ENCODE data around the gene CADM3.

Gene CADM3, protein sequence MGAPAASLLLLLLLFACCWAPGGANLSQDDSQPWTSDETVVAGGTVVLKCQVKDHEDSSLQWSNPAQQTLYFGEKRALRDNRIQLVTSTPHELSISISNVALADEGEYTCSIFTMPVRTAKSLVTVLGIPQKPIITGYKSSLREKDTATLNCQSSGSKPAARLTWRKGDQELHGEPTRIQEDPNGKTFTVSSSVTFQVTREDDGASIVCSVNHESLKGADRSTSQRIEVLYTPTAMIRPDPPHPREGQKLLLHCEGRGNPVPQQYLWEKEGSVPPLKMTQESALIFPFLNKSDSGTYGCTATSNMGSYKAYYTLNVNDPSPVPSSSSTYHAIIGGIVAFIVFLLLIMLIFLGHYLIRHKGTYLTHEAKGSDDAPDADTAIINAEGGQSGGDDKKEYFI

DNA sequence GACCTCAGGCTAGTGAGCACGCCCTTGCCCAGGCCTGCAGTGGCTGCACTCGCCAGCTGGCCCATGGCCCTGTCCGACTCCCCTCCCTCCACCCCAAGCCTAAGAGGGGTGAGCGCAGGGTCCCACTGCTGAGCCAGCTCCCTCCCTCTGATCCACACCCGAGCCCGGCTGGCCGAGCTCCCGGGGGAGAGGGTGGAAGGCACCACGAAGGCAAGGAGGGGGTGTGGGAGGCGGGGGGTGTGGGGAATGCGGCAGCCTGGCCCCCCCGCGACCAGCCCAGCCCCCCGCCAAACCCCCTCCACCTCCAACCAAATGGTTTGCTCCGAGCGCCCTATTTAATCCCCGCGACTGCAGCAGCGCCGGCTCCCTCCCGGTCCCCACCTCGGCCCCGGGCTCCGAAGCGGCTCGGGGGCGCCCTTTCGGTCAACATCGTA lies at the start of gene CADM3:
CADM3 (plus strand) TSS at position 362 of the 434 bp plus-strand sequence. CDS start 151 bp downstream, outside the sequence.
- DNase-seq = no peak

DNA sequence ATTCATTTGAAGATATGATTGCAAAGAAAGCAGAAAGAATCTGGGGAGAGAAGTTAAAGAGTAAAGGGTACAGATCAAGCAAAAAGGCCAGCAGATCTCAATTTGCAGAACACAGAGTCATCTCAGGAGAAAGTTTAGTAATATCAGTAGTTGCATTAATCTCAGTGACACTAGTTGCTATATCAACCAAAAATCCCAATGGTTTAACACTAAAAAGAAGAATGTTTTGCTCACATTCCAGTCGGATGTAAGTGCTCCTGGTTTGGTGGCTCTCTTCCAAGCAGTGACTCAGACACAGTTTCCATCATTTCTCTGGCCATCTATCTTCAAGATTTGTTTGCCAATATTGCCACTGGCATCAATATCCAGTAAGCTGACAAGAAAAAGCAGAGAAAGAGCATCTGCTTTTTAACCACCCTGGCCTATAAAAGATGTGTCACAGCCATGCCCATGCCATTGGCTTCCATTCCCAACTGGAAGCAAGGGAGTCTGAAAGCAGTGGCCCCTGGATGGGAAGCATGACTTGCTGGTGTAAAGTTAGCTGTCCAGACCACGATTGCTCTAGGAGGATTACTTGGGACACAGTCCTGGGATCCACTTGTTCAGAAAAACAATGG lies 49.3 kb upstream of the CADM3 start:
- DNase-seq = peak; percentile 24

DNA sequence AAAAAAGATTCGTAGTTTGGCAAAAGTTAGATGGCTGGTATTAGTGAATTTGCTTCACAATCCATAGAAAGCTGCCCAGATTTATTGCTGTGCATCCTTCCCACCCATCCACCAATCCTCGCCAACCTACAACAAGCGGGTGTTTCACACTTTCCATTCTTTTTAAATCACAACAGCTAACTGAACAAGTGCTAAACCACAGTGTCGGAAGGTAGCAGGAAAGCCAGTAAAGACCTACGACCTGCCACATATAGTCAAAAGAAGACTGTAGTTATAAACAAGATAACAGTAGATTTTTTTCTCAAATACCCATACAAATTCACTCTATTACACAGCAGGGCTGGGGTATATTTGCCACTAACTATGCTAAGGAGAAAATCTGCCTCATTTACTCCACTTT lies 47.8 kb upstream of the CADM3 start:
- DNase-seq = no peak

DNA sequence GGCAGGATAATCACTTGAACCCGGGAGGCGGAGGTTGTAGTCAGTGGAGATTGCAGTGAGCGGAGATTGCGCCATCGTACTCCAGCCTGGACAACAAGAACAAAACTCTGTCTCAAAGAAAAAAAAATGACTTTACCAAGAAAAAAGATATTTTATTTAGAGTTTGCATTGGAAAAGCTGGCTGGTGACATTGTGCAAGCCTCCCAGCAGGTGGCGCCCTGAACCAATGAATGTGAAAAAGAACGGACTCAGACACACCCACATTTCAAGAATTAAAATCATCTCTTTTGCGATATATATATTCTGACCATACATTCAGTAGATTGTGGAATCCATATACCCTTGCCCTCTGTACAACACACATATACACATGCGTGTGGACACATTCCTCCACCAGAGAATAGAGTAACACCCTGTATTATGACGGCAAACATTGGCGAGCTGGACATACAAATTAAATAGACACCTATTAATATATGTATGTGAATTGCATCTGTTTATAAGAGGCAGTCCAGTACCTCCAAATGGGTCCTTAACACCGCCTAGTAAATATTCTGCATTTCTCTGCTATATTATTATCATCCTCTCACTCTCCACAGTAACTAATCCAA lies 39.0 kb upstream of the CADM3 start:
- peak; percentile 36 for DNase-seq

DNA sequence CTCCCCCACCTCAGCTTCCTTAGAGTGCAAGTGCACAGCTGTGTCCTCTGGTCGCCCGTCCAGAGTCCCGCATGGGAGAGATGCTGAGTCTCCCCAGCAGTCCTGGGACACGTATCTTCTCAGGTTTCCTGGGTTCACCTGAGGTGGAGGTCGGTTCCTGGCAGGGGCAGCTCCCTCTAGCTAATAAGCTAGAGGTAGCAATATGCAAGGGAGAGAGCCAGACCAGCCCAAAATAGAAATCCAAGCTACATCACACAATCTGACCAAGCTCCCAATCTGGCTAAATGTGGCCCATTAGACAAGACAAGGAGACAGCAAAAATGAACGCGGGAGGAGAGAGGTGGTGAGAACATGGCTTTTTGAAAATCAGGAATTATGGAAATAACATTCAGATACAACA lies 30.9 kb upstream of the CADM3 start:
- no peak for DNase-seq

DNA sequence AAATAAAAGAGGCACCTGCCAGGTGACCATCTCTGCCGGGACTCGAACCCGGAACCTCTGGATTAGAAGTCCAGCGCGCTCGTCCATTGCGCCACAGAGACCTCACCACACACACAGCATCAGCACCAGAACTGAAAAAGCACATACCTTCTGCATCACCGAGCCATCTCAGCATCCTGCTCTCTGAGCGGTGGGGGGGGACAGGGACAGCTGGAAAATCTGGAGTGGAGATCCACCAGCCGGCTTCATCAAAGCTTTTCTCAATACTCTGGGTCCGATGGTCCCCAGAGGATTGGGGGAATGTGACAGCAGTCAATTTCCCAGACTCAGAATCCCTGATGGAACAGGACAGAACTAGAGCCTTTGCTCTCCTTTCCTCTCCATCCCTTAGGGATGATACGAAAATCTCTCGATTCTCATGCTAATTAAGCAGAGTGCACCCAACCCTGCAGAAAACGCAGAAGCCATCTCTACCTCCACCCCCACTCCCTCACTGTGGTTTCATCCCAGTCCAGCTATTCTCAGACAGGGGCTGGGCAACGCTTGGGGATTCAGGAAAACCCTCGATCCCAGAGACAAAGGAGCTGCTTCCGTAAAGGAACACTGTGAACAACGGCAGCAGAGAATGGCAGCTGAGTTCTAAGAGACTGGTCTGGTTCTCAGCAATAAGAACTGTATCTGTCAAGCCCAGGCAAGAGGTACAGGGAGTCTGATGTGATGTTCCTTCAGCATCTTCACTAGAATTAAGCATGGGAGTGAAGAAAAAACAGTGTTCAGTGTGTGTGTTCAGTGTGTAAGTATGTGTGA lies 29.6 kb upstream of the CADM3 start:
- DNase-seq = no peak

DNA sequence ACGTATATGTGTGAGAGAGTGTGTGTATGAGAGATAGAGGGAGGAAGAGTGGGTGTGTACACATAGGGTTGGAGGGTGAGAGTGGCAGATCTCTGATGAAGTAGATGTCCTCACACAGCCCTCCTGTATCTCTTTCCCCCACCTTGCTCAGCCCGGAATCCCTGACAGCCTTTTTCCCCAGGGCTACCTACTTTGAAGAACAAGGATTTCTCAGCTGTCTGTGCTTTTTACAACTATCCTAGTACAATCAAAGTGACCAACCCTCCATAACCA lies 29.1 kb upstream of the CADM3 start:
- DNase-seq = no peak

DNA sequence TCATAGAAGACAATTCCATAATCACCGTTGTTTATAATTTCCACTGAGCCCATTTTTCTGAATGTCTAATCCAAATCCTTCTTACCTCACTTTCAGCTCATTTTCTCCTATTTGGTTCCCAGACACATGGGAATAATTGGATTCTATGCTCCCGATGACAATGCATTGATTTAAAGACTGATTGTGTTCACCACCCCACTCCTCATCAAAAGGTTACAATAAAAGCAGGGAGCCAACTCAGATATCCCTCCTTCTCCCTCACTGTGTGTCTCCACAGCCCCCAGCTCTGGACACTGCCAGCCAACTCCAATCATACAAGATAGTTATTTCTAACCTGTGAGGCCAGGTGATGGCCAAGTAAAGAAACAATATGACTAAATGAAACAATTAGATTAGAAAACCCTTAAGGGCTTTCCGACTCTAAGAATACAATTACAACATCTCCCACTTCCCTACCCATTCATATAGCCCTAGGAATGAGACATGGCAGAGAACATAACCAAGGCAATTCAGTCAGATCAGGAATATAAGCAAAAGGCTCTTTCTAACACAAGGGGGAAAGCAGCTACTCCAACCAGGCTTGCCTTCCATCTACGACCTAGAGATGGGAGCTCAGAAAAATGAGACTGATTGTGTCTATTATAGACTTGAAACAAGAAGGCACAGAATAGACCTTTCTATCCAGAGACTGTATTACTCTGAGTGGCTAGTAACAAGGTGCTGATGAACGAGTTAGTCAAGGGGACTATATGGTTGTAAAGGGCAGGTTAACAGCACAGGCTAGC lies 28.5 kb upstream of the CADM3 start:
- DNase-seq = no peak

DNA sequence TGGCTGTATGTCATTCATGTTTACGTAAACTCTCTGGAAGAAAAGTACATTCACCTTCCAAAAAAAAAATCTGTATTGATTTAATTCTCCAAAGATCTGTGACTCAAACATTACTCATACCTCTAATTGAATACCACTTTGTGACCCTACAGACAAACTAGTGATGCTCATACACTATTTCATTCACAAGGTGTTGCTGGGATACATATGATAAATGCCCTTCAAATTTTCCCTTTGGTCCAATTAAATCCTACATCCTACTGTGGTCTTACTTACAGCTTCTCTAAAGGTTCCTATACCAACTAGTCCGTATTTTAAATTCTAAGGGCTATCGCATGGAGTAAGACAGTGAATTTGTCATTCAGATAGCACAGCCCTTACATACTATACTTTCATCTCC lies 26.8 kb upstream of the CADM3 start:
- DNase-seq = no peak

DNA sequence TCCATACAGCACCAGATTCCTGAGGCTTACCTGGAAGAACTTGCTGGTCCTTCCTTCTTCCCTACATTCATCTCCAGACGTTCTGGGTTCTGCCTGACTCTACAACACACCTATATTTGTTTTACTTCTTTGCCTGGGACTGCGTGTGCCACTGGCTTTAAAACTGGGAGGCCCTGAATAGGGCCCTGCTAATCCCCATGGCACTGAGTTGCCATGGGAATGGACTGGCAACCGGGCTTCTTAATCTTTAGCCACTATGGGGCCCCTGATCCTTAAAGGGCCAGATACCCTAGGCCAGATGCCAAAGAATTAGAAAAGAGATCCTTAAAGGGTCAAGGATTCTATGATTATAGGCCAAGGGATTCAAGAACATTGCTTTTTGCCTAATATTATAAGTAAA lies 24.4 kb upstream of the CADM3 start:
- no peak for DNase-seq

DNA sequence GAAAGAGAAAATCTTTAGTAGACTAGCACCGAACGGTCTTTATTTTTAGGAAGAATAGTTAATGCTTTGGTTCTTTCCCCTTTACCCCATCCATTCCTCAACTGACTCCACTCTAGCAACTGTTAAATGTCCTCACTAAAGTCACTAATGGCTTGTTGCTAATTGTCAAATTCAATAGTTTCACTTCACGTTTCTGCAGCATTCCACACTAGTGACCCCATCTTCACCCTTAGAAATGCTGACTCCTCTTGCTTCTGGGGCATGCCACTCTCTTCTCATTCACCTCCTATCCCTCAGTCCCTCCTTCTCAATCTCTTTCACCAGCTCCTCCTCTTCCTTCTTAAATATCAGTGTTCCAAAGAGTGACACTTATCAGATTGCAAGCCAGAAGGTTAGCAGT lies 19.4 kb upstream of the CADM3 start:
- DNase-seq = no peak

DNA sequence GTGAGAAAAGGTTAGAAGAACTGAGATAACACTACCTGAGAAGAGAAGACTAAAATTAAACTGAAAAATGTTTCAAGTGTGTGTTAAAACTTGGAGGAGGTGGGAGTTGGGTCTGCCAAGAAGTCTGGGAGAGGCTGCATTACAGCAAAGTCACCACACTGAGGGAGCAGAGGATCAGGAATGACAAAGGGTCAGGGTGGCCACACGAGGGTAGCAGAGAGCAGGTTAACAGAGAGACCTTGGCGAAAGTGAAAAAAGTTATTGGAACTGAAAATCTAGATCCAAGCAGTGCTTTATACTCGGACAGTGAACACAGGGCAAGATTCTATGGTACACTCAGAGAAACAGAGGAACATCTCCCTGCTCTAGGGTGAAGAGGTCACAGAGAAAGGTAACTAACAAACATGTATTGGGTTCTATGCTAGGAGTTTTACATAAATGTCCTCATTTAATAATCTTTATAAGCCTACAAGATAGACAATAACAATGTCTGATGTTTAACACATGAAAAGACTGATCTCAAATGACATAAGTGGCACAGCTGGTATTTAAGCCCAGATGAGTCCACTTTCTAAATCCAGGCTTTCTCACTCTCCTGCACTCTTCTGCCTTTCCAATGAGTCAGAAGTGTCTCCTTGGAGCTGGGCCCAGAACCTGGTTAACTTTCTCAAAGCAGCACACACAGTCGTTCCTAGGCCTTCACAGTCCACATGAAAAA lies 10.3 kb upstream of the CADM3 start:
- DNase-seq = peak; percentile 48

DNA sequence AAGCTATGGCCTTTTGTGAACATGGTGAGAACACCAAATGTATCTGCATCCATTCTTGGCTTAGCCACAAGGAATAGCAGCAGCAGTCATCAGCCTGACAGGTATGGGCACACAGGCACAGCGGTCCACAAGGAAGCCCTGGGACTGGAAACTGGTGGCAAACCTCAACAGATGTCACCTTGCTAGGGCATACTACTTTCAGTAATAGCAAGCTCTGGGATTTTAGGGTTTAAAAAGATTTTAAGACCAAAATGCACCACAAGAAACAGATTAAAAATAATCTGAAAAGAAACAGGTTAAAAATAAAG lies 9.7 kb upstream of the CADM3 start:
- DNase-seq = no peak

DNA sequence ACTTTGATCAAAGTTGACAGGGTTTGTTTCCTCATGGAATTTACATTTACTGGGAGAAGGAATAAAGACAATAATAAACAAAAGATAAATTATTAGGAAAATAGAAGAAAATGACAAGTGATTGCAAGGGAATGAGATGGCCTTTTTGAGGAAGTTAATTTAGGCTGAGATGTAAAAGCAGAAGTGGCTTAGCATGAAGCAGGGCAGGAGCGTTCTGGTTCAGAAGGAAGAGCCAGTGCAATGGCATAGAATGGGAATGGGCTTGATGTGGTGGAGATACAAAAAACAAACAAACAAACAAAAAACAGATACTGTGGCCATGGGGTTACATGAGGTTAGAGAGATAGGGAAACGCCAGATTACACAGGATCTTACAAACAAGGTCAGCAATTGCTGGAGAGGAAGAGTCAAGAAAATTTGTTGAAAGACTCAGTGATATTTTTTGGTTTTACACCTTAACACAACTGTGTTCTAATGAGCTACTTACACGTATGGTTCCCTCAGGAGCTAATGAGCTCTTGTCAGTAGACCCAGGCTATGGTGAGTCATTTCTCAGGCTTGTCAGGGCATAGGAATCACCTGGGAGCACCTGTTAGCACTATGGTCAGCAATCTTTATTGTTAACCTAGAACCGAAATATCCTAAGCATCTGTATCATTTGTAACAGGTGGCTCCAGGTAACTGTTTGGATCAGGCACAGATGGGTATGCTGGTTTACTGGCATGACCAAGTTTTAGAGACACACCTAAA lies 8.7 kb upstream of the CADM3 start:
- DNase-seq = no peak

DNA sequence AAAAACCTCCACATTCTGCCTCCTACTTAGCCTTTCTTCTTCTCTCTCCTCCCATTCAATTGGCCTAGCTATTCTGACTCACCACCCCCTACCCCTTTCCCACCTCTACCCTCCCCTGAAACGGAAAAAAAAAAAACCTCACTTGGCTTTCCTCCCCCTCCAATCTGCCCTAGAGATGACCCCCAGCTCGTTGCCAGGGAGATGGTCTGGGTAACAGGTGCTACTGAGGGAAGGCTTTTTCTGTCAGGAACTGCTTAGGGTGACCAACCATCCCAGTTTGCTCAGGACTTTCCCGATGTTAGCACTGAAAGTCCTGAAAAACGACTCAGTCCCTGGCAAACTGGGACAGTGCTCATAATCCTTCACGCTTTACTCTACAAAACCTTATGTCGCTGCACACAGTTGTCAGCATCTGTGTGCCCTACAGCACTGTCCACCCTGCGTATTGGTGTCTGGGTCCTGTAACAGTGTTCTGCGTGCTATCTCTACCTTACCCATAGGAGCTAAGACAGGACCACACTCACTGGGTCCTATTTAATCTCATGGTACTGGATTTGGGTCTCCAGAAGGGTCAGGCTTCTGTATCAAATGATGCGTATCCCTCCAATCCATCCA lies 7.7 kb upstream of the CADM3 start:
- DNase-seq = no peak

DNA sequence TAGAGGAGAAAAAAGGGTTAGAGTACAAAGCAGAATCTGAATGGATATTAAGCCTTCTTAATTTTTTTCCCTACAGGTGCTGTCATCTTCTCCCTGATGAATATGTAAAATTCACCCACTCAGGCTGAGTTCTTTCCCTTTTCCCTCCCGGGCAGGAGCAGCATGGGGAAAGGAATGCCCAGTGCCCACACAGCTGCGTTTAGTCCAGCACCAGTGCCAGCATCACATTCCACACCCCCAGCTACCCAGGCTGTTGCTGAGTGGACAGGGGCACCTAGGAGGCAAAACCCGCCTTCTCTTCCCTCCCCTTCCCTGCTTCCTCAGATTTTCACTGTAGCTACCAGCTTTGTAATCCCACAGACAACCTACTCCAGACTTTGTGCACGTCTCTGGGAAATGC lies 3.4 kb upstream of the CADM3 start:
- no peak for DNase-seq

DNA sequence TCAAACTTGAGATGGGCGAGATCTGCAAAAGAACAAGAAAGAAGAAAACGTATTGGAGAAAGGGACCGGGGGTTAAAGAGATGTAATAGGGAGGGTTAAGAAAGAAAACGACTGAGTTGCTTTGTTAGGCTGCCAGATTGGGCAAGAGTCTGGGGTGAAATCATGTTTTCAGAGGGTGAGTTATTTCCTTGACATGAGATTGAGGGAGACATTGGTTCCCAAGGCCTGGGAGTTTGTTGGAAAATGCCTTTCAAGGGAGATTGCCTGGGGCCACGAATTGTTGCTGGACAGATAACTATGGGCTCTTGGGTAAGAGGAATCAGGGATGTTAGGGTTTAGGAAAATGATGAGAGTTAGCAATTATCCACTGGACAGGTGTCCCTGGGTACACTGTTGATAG lies 776 bp upstream of the CADM3 start:
- DNase-seq = no peak

DNA sequence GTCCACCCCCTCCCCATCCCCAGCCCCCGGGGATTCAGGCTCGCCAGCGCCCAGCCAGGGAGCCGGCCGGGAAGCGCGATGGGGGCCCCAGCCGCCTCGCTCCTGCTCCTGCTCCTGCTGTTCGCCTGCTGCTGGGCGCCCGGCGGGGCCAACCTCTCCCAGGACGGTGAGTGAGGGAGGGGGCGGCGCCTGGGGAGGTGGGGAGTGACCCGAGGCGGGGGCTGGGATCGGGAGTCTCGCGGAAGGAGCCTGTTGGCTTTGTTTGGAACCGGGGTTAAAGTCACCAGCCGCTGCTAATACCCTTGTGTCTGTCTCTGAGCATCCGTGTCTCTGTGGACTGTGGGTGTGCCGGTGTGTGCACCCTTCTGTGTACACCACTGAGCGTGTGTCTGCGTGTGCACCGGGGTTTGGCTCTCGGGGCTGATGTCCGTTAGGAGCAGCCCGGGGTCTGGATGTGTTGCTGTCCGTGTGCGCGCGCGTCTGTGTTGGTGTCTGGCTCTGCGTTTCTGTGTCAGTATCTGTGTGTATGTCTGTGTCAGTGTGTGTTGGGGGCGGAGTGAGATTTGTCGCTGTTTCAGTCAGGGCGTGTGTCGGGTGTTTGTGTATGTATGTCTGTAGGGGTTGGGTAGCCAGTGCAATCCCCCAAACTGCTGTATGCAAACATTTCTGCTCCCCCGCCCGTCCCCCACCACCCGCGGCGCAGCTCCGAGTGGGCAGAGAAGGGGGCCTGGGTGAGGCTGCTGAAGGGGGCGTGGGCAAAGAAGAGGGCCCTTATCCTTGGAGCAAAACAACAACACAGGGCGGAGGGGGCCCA lies 480 bp downstream of the CADM3 start:
- no peak for DNase-seq

DNA sequence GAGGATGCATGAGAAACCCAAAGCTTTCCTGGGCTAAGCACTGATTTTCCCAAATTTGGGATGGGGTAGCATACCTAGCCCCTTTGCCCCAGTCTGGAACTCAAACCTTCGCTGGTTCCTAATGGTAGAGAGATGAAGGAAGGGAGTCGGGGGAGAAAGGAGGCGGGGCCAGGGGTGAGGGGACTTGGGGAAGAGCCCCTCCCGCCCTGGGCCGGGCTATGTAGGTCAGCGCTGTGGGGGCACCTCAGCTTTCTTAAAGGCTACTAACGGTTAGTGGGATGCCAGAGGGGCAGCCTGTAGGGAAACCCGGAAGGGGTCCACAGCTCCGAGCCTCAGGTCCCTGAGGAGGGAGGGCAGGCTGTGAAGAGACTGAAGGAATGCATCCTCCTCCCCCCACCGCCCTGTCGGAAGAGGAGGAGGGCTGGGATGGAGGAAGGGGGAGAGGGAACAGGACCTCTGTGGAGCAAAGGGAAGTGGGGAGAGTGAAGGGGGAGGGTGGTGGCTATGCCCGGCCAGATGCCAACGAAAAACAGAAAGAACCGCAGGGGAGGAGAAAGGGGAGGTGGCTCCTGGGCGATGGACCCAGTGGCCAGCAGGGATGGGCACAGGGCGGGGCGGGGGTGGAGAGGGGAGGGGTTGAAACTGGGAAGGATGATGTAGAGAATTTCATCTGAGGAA lies 1.3 kb downstream of the CADM3 start:
- DNase-seq = no peak

DNA sequence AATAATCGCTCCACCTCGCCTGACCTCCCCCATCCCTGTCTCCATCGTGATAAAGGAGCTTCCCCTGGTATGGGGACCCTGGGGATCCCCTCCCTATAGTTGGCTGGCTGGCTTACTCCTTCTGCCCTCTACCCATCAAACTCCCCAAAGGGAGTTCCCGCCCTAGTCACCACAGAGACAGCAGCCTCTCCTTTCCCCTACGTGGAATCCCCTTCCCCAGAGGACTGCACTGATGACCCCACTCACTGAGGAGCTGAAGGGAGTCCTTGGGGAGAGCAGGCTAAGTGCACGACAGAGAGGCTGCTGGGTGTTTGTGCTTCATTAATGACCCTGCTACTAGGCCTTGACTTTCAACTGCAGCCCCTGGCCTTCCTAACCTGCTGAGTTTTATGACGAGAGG lies 1.9 kb downstream of the CADM3 start:
- DNase-seq = no peak

All from T1000 (cell line).